NCI-H1105 (cell line): ENCODE measurements around the gene ORAI3.
"Not testable (repeated sequence)": the region's sequence is repeated elsewhere in the genome, so short reads cannot be mapped to it uniquely, and the experiment has no call there.

Experiments used
- DNase-seq: peaks from one replicate; lab custom pipeline; 2025; lab: John Stamatoyannopoulos, UW

The ORAI3 gene

DNA sequence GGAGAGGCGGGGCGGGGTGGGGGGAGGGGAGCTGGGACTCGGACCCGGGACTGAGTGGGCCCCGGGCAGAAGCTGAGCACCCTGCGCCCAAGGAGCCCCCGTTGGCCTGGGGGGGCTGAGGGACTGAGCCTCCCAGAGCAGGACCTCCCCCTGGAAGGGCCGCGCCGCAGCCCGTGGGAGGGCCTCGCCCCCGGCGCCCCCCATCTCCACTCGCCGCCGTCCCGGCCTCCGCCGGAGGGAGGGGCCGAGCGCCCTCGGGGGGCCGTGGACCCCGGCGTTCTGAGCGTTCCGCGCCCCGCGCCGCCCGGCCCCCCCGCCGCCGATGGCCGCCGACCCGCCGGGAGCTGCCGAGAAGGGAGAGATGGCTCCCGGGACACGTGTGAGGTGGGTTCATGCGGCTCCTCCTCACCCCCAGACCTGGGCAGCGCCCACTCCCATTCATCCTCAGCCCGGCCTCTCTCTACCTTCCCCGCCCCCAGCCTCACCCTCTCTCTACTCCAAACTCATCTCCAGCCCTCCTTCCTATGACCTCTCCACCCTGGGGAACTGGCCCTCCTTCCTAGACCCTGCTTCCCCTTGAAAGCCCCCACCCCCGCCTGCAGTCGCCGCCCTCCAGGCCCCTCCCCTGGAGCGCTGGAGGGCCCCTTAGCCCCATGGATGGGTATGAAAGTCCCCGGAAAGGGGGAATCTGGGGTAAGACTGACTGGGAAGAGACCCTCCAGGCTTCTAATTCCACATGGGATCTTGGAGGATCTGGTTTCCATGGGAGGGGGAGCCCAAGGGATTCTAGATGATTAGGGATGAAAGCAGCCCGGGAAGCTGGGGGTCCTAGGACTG, 24.6 kb upstream of the ORAI3 start:
- DNase-seq: no peak

GRCh38 chr16:30924913-30925631, 23.8 kb upstream of the ORAI3 start:
- no peak for DNase-seq

DNA sequence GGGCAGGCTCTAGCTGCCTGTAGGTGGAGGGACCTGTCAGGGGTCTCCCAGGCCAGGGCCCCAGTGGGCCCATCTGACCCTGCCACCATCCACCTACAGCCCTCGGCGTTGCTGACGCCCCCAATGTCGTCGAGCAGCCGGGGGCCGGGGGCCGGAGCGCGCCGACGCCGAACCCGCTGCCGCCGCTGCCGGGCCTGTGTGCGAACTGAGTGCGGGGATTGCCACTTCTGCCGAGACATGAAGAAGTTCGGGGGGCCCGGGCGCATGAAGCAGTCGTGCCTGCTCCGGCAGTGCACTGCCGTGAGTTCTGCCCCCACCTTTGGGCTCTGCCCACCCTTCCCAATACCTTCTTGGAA, 23.3 kb upstream of the ORAI3 start:
- DNase-seq: no peak

- no peak for DNase-seq
Measured at GRCh38 chr16:30925995-30926811, 22.7 kb upstream of the ORAI3 start.

GRCh38 chr16:30926937-30927788, 21.7 kb upstream of the ORAI3 start:
- DNase-seq: no peak

- peak; percentile 93 for DNase-seq
Measured at GRCh38 chr16:30927789-30928378, 21.0 kb upstream of the ORAI3 start.

DNA sequence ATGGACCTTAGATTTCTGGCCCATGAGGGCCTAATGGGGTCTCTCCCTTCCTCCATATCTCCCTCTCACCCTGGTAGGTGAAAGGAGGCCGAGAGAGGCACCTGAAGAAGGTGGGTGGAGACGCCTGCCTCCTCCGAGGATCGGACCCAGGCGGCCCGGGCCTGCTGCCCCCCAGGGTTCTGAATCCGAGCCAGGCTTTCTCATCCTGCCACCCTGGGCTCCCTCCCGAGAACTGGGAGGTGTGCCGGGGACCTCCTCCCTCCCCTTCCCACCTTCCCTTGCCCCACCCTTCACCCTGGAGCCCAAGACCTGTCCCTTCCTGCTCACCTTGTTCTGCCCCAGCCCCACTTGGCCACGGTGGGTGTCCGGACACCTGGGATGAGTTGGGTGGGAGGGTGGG, 20.5 kb upstream of the ORAI3 start:
- no peak for DNase-seq

- DNase-seq: no peak
Measured at GRCh38 chr16:30929167-30929566, 19.7 kb upstream of the ORAI3 start.

- DNase-seq: no peak
Measured at GRCh38 chr16:30930160-30930571, 18.7 kb upstream of the ORAI3 start.

- DNase-seq: no peak
Measured at GRCh38 chr16:30931068-30931650, 17.7 kb upstream of the ORAI3 start.

GRCh38 chr16:30934827-30935557, 13.9 kb upstream of the ORAI3 start:
- no peak for DNase-seq

DNA sequence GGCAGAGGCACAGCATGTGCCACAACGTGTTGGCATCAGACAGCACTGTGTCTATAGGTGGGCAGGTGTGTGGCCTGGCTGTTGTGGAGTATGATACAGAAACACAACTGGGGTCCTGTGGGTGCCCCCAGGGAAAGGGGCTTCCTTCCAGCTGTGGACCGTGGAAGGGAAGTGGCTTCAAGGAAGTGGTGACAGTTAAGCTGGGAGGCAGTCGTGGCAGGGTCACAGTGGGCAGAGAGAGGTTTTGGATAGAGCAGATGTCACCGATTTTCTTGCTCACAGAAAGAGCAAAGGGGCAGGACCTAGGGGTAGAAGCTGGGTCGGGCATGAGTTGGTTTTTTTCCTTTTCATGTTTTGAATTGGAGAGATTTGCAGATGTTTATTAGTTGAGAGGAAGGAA, 11.2 kb upstream of the ORAI3 start:
- DNase-seq: no peak

DNA sequence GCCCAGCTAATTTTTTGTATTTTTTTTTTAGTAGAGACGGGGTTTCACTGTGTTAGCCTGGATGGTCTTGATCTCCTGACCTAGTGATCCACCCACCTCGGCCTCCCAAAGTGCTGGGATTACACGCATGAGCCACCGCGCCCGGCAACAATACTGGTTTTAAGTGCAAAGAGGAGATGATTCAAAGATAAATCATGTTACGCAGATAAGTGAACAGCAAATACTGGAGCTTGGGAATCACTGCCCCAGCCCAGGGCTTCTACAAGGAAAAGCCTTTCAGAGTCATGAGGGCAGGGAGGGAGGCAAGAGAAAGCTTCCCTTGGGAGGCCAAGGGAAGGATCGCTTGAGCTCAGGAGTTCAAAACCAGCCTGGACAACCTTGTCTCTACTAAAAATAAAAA, 9.3 kb upstream of the ORAI3 start:
- not testable (repeated sequence) for DNase-seq

DNA sequence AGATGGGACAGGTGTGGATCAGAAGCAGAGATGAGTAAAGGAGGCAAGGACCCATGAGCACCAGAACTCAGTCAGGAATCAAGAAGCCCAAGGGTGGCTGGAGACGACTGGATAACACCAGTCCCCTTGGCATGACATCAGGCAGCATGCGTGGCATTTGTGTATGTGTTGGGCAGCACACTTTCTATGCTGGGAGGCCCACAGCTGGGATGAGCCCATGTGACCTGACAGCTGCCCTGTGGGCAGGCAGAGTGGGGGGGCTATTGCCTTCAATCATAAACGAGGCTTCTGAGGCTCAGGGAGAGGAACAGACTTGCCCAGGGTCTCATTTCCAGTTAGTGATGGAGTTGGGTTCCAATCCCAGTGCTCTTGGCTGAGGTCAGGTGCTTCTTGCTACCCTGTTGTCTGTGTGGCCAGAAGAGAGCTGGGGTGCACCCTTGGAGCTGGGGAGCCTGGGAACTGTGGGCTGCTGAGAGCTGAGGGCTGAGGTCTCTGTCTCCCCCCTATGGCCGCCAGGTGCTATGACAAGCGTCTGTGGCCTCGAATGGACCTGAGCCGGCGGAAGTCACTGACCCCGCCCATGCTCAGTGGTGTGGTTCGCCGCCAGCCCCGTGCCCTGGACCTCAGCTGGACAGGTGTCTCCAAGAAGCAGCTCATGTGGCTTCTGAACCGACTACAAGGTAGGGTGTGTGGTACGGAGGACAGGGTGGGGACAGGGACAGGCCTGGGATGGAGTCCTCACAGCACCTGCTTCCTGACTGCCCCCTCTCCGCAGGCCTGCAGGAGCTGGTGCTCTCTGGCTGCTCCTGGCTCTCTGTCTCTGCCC, 7.1 kb upstream of the ORAI3 start:
- peak; percentile 15 for DNase-seq

DNA sequence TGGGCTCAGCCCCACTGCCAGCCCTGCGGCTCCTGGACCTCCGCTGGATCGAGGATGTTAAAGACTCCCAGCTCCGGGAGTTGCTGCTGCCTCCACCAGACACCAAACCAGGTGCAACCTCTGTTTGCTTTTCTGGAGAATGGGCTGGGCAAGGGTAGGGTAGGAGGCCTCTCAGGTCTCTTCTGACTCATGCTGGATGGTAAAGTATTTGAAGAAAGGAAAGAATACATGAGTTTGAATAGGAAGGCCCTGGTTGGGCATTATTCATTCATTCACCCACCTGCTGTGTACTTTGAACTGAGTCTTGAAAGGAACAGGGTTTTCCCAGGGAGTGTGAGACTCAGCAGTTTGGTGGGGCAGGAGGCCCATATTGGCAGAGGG, 6.5 kb upstream of the ORAI3 start:
- DNase-seq: no peak

- DNase-seq: no peak
Measured at GRCh38 chr16:30944352-30944751, 4.5 kb upstream of the ORAI3 start.

- DNase-seq: no peak
Measured at GRCh38 chr16:30946671-30947540, 2.0 kb upstream of the ORAI3 start.

DNA sequence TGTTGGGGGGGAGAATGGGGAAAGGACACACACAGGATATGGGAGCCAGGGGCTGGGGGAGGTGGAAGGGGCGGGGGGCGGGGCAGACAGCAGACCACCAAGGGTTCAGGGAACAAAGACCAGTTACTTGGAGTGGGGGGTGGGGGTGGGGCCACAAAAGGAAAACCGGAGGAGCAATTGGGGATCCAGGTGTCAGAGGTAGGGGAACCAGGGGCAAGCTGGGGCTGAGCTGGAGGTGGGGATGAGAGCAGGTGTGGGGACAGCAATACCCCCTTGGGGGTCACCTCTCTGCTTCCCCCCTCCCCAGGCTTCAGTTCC, 1.4 kb upstream of the ORAI3 start:
- no peak for DNase-seq
